HCT116 (cell line): ENCODE results near the gene ZBTB16. TPM values are rescaled to one million over a fixed set of nuclear protein-coding genes. Genes with fewer than 3 reads are reported as not detected.

Source experiments
- ATAC-seq: fragments of 200-7000 bp; cut with Tn5 transposase; 2 replicates; pipeline ENCODE4 v1.9.1; 2020; ENCODE audit warnings: mild to moderate bottlenecking, moderate library complexity
- BruUV-seq: library from RNA; stranded (reverse); fragments of 400-500 nt; replicated peaks from 2 replicates; lab custom pipeline; 2021; lab: Mats Ljungman, UMichigan
- CTCF ChIA-PET: fragments of 300-600 bp; sonication (Branson Sonifier 250); formaldehyde crosslinking; loops from one replicate; lab custom pipeline; 2021; ENCODE audit warnings: antibody characterized with exemption; lab: Charles Lee
- POLR2A ChIA-PET: fragments of 300-600, 350-600 bp; sonication (Branson Sonifier 250); formaldehyde crosslinking; loops from one replicate; lab custom pipeline; 2021; ENCODE audit warnings: antibody characterized with exemption; lab: Charles Lee
- RAD21 ChIA-PET, 2 experiments: fragments of 300-600 bp; sonication (Branson Sonifier 250); formaldehyde crosslinking; loops; one replicate each; lab custom pipeline; 2023; ENCODE audit warnings: low total read pairs in 2 of 2; ENCODE audit not compliant: uncharacterized antibody in 2 of 2, unreplicated experiment in 2 of 2, low non-redundant PET in 1 of 2; lab: Charles Lee
- DNase-seq: peaks from one replicate; pipeline ENCODE4 v3.0.0-alpha.2; 2010; ENCODE audit warnings: low read depth, low spot score
- H2AFZ ChIP-seq: fragments of 200-600 bp; shearing (Covaris generic), sonication (generic); 2 replicates; pipeline ENCODE4 v1.6.1; 2017; ENCODE audit warnings: low read depth, mixed run types, mixed read lengths, antibody characterized with exemption, low read length; ENCODE audit not compliant: poor library complexity, severe bottlenecking
- H3K27ac ChIP-seq: 2 replicates; pipeline ENCODE4 v1.5.1; 2012; ENCODE audit warnings: low read depth, low read length
- H3K27me3 ChIP-seq: fragments of 200-600 bp; sonication (generic); 2 replicates; pipeline ENCODE4 v1.6.1; 2016; ENCODE audit warnings: mixed run types, low read length, mixed read lengths; ENCODE audit not compliant: insufficient read depth
- H3K36me3 ChIP-seq, 2 experiments: fragments of 200-500 bp in 1 of 2; fragments of 200-600 bp in 1 of 2; sonication (Bioruptor generic) in 1 of 2; sonication (generic) in 1 of 2; 2 replicates each; pipeline versions ENCODE4 v1.5.1 to v1.6.1; 2014 to 2016; ENCODE audit warnings: low read length in 2 of 2, inconsistent platforms in 1 of 2, mixed read lengths in 1 of 2, mixed run types in 1 of 2; ENCODE audit not compliant: insufficient read depth in 2 of 2, control insufficient read depth in 1 of 2
- H3K4me1 ChIP-seq, 2 experiments: fragments of 200-600 bp in 1 of 2; sonication (generic) in 1 of 2; 2 replicates each; pipeline versions ENCODE4 v1.5.1 to v1.6.1; 2012 to 2017; ENCODE audit warnings: low read length in 2 of 2, inconsistent platforms in 1 of 2, mild to moderate bottlenecking in 1 of 2, mixed read lengths in 1 of 2, mixed run types in 1 of 2, moderate library complexity in 1 of 2; ENCODE audit not compliant: insufficient read depth in 2 of 2, control insufficient read depth in 1 of 2
- H3K4me2 ChIP-seq: fragments of 200-600 bp; sonication (generic); 2 replicates; pipeline ENCODE4 v1.6.1; 2017; ENCODE audit warnings: mixed run types, low read length, mixed read lengths
- H3K4me3 ChIP-seq, 2 experiments: fragments of 200-600 bp in 1 of 2; sonication (generic) in 1 of 2; replicated peaks in 1 of 2; 2 replicates each; pipeline ENCODE4 v1.5.1; 2011 to 2016; ENCODE audit warnings: low read length in 2 of 2, control low read depth in 1 of 2, low read depth in 1 of 2, mild to moderate bottlenecking in 1 of 2, mixed read lengths in 1 of 2, mixed run types in 1 of 2
- H3K79me2 ChIP-seq: fragments of 200-600 bp; sonication (generic); 2 replicates; pipeline ENCODE4 v1.6.1; 2017; ENCODE audit warnings: mild to moderate bottlenecking, mixed run types, low read length, moderate library complexity, mixed read lengths; ENCODE audit not compliant: insufficient read depth
- H3K9ac ChIP-seq: fragments of 200-600 bp; sonication (generic); 2 replicates; pipeline ENCODE4 v1.6.1; 2016; ENCODE audit warnings: low read length, mixed read lengths
- H3K9me2 ChIP-seq: fragments of 200-600 bp; sonication (generic), shearing (Covaris generic); 2 replicates; pipeline ENCODE4 v1.6.1; 2017; ENCODE audit warnings: mixed run types, mild to moderate bottlenecking, moderate library complexity; ENCODE audit not compliant: insufficient read depth
- H3K9me3 ChIP-seq, 2 experiments: fragments of 200-500 bp in 1 of 2; fragments of 200-600 bp in 1 of 2; sonication (Bioruptor generic) in 1 of 2; sonication (generic) in 1 of 2; 2 replicates each; pipeline ENCODE4 v1.6.1; 2014 to 2017; ENCODE audit warnings: low read length in 2 of 2, mixed read lengths in 2 of 2, inconsistent platforms in 1 of 2, low read depth in 1 of 2, mild to moderate bottlenecking in 1 of 2, mixed run types in 1 of 2, moderate library complexity in 1 of 2; ENCODE audit not compliant: control insufficient read depth in 1 of 2, insufficient read depth in 1 of 2
- H4K20me1 ChIP-seq: fragments of 200-600 bp; sonication (generic), shearing (Covaris generic); 2 replicates; pipeline ENCODE4 v1.6.1; 2017; ENCODE audit warnings: mixed run types, mild to moderate bottlenecking, moderate library complexity; ENCODE audit not compliant: insufficient read depth
- CBX3 ChIP-seq: IDR thresholded peaks from 2 replicates; pipeline ENCODE4 v1.6.1; 2012; ENCODE audit warnings: low read depth
- ELF1 ChIP-seq: IDR thresholded peaks from 2 replicates; pipeline ENCODE4 v1.6.1; 2012; ENCODE audit warnings: low read depth, borderline replicate concordance
- EZH2 ChIP-seq: fragments of 200-600 bp; sonication (generic); IDR thresholded peaks from 2 replicates; pipeline ENCODE4 v1.6.1; 2017; ENCODE audit warnings: antibody characterized with exemption, mixed run types
- EZH2phosphoT487 ChIP-seq: fragments of 200-600 bp; IDR thresholded peaks from 2 replicates; pipeline ENCODE4 v1.6.1; 2018; ENCODE audit warnings: antibody characterized with exemption, borderline replicate concordance
- FOSL1 ChIP-seq: IDR thresholded peaks from 2 replicates; pipeline ENCODE4 v1.6.1; 2012; ENCODE audit warnings: low read depth
- POLR2A ChIP-seq: IDR thresholded peaks from 2 replicates; pipeline ENCODE4 v1.7.0; 2011; ENCODE audit warnings: borderline replicate concordance; ENCODE audit not compliant: insufficient read depth, insufficient read length; ENCODE audit errors: extremely low read depth
- POLR2AphosphoS5 ChIP-seq: IDR thresholded peaks from 2 replicates; pipeline ENCODE4 v1.6.1; 2011; ENCODE audit warnings: mild to moderate bottlenecking, low read depth, low read length, moderate library complexity
- RAD21 ChIP-seq: IDR thresholded peaks from 2 replicates; pipeline ENCODE4 v1.6.1; 2012; ENCODE audit warnings: low read depth, mild to moderate bottlenecking
- SIN3A ChIP-seq: IDR thresholded peaks from 2 replicates; pipeline ENCODE4 v1.6.1; 2012; ENCODE audit warnings: low read depth
- SRF ChIP-seq: IDR thresholded peaks from 2 replicates; pipeline ENCODE4 v1.6.1; 2012; ENCODE audit warnings: low read depth
- ZNF274 ChIP-seq: fragments of 200-500 bp; sonication (Bioruptor generic); IDR thresholded peaks from 2 replicates; pipeline ENCODE4 v1.6.1; 2014; ENCODE audit warnings: mild to moderate bottlenecking, low read depth, low read length, inconsistent platforms
- intact Hi-C: fragments of 100-400 bp; cut with micrococcal nuclease; formaldehyde crosslinking; loops from 2 replicates; pipeline ENCODE4 v1.10.0; 2022
- total RNA-seq: library from RNA; stranded (reverse); gene quantifications from one replicate; pipeline ENCODE4 v1.2.1, GENCODE V29; 2021; ENCODE audit not compliant: unreplicated experiment
- TF ChIP-seq, protein P1 (sequence below): IDR thresholded peaks from 2 replicates; pipeline ENCODE4 v1.6.1; 2011; ENCODE audit warnings: mild to moderate bottlenecking, low read length, moderate library complexity; ENCODE audit not compliant: insufficient replicate concordance; ENCODE audit errors: extremely low read depth

Gene ZBTB16
- total RNA-seq, 1 experiment from 2014 or later, result 0.30 TPM

DNA sequence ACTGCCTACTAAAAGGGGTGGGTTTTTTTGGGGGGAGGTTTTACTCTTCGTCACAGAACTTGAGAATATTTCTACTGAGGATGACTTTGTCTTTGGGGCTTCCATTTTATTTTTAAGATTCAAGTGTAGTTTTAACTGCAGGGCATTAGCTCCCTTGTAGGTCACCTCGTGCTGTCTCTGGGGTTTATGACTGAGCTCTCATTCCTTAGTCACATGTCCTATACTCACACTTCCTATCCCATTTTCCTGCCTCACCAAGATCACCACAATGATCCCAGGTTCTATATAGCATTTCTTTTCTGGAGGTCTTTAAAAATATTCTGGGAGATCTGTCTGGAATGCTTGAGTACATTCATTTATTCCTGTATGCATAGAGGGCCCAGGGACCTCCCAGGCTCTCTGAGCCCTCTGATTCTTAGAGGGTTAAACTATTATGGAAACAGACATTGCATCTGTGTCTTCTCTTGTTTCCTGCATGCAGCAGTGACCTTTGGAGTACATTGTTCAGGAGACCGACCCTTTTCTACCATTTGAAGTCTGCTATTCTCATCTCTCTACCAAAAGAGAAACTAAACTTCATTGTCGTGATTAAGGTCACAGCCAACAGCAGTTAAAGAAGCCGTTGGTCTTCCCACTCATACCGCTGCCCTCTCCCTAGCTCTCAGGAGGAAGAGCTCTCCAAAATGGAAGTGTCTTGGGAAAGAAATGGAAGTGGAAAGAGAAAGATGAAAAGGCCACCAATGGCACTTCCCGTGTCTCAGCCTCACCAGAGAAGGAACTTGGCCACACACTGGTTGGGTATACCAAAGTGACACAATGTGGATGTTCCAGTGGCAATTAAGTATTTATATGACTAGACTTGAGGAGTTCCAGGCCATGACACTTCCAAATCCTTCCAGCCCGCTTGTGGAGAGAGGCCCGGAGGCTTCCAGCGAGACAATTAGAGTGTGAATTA, 77.5 kb downstream of the ZBTB16 start:
- H3K9ac ChIP-seq, result no peak overlapping the region
- no peaks in the 10 kb centered on the region for H4K20me1 ChIP-seq
- peaks cover 63% of the 10 kb centered on the region for H3K27me3 ChIP-seq
- no peaks in the 10 kb centered on the region for H3K4me1 ChIP-seq
- TF ChIP-seq SRF (no peak), SIN3A (no peak), ZNF274 (no peak), POLR2AphosphoS5 (no peak), FOSL1 (no peak)
- intact Hi-C loops, result no loop called here
- no peak overlapping the region for H3K4me3 ChIP-seq
- CTCF ChIA-PET, result no interaction called here
- no peak for DNase-seq
- H3K79me2 ChIP-seq, result no peaks in the 10 kb centered on the region
- no peaks in the 10 kb centered on the region for H3K36me3 ChIP-seq
- no peaks in the 10 kb centered on the region for H3K9me3 ChIP-seq
- no peak for ATAC-seq
- no peak overlapping the region for H3K4me2 ChIP-seq
- POLR2A ChIA-PET, result no interaction called here
- H3K9me2 ChIP-seq, result no peaks in the 10 kb centered on the region
- RAD21 ChIA-PET, result no interaction called here
- no TSS peak for BruUV-seq
- H2AFZ ChIP-seq, result no peak overlapping the region
- no peak overlapping the region for H3K27ac ChIP-seq

- DNase-seq (no peak), ATAC-seq (no peak)
- Histone ChIP-seq H3K9ac (no peak overlapping the region), H4K20me1 (no peaks in the 10 kb centered on the region), H3K79me2 (no peaks in the 10 kb centered on the region), H3K27me3 (peaks cover 63% of the 10 kb centered on the region), H3K4me1 (no peaks in the 10 kb centered on the region), H3K9me3 (no peaks in the 10 kb centered on the region), H2AFZ (no peak overlapping the region), H3K4me2 (no peak overlapping the region), H3K4me3 (no peak overlapping the region), H3K27ac (no peak overlapping the region), H3K9me2 (no peaks in the 10 kb centered on the region), H3K36me3 (no peaks in the 10 kb centered on the region)
- ChIA-PET CTCF (no interaction called here), POLR2A (no interaction called here), RAD21 (no interaction called here)
- TF ChIP-seq EZH2phosphoT487 (no peak), RAD21 (no peak), POLR2A (no peak), CBX3 (no peak), EZH2 (no peak), POLR2AphosphoS5 (no peak), ELF1 (no peak)
- TF ChIP-seq, protein P1, sequence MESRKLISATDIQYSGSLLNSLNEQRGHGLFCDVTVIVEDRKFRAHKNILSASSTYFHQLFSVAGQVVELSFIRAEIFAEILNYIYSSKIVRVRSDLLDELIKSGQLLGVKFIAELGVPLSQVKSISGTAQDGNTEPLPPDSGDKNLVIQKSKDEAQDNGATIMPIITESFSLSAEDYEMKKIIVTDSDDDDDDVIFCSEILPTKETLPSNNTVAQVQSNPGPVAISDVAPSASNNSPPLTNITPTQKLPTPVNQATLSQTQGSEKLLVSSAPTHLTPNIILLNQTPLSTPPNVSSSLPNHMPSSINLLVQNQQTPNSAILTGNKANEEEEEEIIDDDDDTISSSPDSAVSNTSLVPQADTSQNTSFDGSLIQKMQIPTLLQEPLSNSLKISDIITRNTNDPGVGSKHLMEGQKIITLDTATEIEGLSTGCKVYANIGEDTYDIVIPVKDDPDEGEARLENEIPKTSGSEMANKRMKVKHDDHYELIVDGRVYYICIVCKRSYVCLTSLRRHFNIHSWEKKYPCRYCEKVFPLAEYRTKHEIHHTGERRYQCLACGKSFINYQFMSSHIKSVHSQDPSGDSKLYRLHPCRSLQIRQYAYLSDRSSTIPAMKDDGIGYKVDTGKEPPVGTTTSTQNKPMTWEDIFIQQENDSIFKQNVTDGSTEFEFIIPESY, result no peak
- intact Hi-C loops, result no loop called here
- no TSS peak for BruUV-seq
Observed at GRCh38 chr11:114137838-114138237, 78.3 kb downstream of the ZBTB16 start.
